ENCODE measurements around the gene NGF.

GRCh38 chr1:115284209-115284608, 53.8 kb downstream of the NGF start:
- TF ChIP-seq, protein P1, sequence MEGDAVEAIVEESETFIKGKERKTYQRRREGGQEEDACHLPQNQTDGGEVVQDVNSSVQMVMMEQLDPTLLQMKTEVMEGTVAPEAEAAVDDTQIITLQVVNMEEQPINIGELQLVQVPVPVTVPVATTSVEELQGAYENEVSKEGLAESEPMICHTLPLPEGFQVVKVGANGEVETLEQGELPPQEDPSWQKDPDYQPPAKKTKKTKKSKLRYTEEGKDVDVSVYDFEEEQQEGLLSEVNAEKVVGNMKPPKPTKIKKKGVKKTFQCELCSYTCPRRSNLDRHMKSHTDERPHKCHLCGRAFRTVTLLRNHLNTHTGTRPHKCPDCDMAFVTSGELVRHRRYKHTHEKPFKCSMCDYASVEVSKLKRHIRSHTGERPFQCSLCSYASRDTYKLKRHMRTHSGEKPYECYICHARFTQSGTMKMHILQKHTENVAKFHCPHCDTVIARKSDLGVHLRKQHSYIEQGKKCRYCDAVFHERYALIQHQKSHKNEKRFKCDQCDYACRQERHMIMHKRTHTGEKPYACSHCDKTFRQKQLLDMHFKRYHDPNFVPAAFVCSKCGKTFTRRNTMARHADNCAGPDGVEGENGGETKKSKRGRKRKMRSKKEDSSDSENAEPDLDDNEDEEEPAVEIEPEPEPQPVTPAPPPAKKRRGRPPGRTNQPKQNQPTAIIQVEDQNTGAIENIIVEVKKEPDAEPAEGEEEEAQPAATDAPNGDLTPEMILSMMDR (IDR thresholded peaks at IDR 0.05; ENCODE audit: control extremely low read depth in 1 of 3, insufficient read depth in 1 of 3, low read depth in 1 of 3, low read length in 3 of 3): no peak
- TF ChIP-seq EP300 (IDR thresholded peaks at IDR 0.05; ENCODE audit: borderline replicate concordance in 1 of 2, low read depth in 2 of 2, low read length in 2 of 2): no peak
- no peak for TF ChIP-seq SP1 (IDR thresholded peaks at IDR 0.05; ENCODE audit: low read depth, low read length)
- no peak for TF ChIP-seq RAD21 (IDR thresholded peaks at IDR 0.05 in 1 of 2, conservative IDR thresholded peaks at IDR 0.05 in 1 of 2; ENCODE audit: low read depth in 2 of 2, low read length in 2 of 2)
- no peak for TF ChIP-seq BRCA1 (IDR thresholded peaks at IDR 0.05; ENCODE audit: low read depth, low read length)

All from H1 (cell line).